ENCODE data around the gene FAM20B. TPM values are rescaled to one million over a fixed set of nuclear protein-coding genes. Genes with fewer than 3 reads are reported as not detected.

FAM20B gene
- total and polyA plus RNA-seq, 2 of the 8 experiments (the other 6 are each of a cell fraction or from before 2014, with no cell fraction given) = 8.3 to 36.6 TPM

- no peak for TF ChIP-seq CHD7 (IDR thresholded peaks at IDR 0.05; ENCODE audit: insufficient replicate concordance, low read length)
- no peak for TF ChIP-seq RXRA (IDR thresholded peaks at IDR 0.05; ENCODE audit: insufficient read depth, low read depth, low read length)
- TF ChIP-seq RBBP5 (IDR thresholded peaks at IDR 0.05; ENCODE audit: borderline replicate concordance, low read depth, low read length) = 0 out of 2 replicates have a peak, but pooled peaks have one; percentile 34
- no peak for TF ChIP-seq GTF2F1 (IDR thresholded peaks at IDR 0.05; ENCODE audit: borderline replicate concordance, low read depth, low read length)
- no peak for TF ChIP-seq ATF2 (IDR thresholded peaks at IDR 0.05; ENCODE audit: low read length)
- TF ChIP-seq CTBP2 (IDR thresholded peaks at IDR 0.05; ENCODE audit: borderline replicate concordance, insufficient read depth, insufficient read length, low read length) = no peak
- peak in 1 of 2 experiments; percentile 63; a peak in 2 of 3 replicates for TF ChIP-seq POLR2A (IDR thresholded peaks at IDR 0.05; ENCODE audit: control extremely low read depth in 1 of 2, low read depth in 2 of 2, low read length in 2 of 2)
- 0 out of 2 replicates have a peak, but pooled peaks have one; percentile 27 for TF ChIP-seq SP1 (IDR thresholded peaks at IDR 0.05; ENCODE audit: low read depth, low read length)
- TF ChIP-seq CHD2 (IDR thresholded peaks at IDR 0.05; ENCODE audit: low read length) = no peak
These were observed 56.1 kb downstream of the FAM20B start, which contains the start of gene TOR3A (continued) for GRCh38 chr1:179081687-179082332.
